ENCODE data around the gene TBX18.

GRCh38 chr6:84766799-84767525 is 2.6 kb upstream of the TBX18 start:
- TF ChIP-seq CTCF (IDR thresholded peaks at IDR 0.05), result no peak
- no peak for TF ChIP-seq ZFX (IDR thresholded peaks at IDR 0.05; ENCODE audit: borderline replicate concordance)

Data from 22Rv1 (cell line).